Sigmoid colon (tissue), 7 donors: ENCODE measurements around the gene ANKH. TPM values are rescaled to one million over a fixed set of nuclear protein-coding genes. Genes with fewer than 3 reads are reported as not detected.
A peak's percentile ranks its signal among the peaks of the same experiment; 100 is the strongest.

ENCODE experiments used
- DNase-seq: peaks from one replicate; pipeline ENCODE4 v3.0.0-alpha.2; 2019
- H3K27ac ChIP-seq, 4 donors: fragments of 200-600 bp; sonication (generic); one replicate each; pipeline ENCODE4 v1.5.1; 2016 to 2019; ENCODE audit warnings: mild to moderate bottlenecking in 1 of 4
- H3K27me3 ChIP-seq, 3 donors: fragments of 200-600 bp; sonication (generic); one replicate each; pipeline ENCODE4 v1.5.1; 2019; ENCODE audit warnings: mild to moderate bottlenecking in 1 of 3
- H3K36me3 ChIP-seq, 4 donors: fragments of 200-600 bp; sonication (generic); one replicate each; pipeline ENCODE4 v1.5.1; 2016 to 2019
- H3K4me1 ChIP-seq, 4 donors: fragments of 200-600 bp; sonication (generic); one replicate each; pipeline ENCODE4 v1.5.1; 2017 to 2019
- H3K4me3 ChIP-seq, 4 donors: fragments of 200-600 bp; sonication (generic); one replicate each; pipeline ENCODE4 v1.5.1; 2017 to 2019; ENCODE audit warnings: mild to moderate bottlenecking in 2 of 4, moderate library complexity in 1 of 4
- H3K9me3 ChIP-seq, 4 donors: fragments of 200-600 bp in 3 of 4; sonication (generic) in 3 of 4; one replicate each; pipeline versions ENCODE4 v1.5.1 to v1.6.1; 2013 to 2019
- CTCF ChIP-seq, 4 experiments: fragments of 450-650 bp in 3 of 4; fragments of 200-600 bp in 1 of 4; IDR thresholded peaks; one replicate each; pipeline ENCODE4 v1.5.1; 2016 to 2019; ENCODE audit warnings: antibody characterized with exemption in 4 of 4, mild to moderate bottlenecking in 3 of 4, moderate library complexity in 2 of 4
- EP300 ChIP-seq, 4 donors: sonication (generic); formaldehyde crosslinking; IDR thresholded peaks; one replicate each; pipeline ENCODE4 v1.6.1; 2017; ENCODE audit warnings: antibody characterized with exemption in 4 of 4
- POLR2A ChIP-seq, 2 donors: fragments of 450-650 bp; IDR thresholded peaks; one replicate each; pipeline ENCODE4 v1.6.1; 2016; ENCODE audit warnings: antibody characterized with exemption in 2 of 2, mild to moderate bottlenecking in 2 of 2, moderate library complexity in 2 of 2
- POLR2AphosphoS5 ChIP-seq, 4 donors: sonication (generic); formaldehyde crosslinking; IDR thresholded peaks; one replicate each; pipeline ENCODE4 v1.6.1; 2017; ENCODE audit warnings: antibody characterized with exemption in 4 of 4
- WGBS, 2 donors: extraction: QIAGEN DNeasy Blood & Tissue Kit; methylation state at CpG; one replicate each; pipeline ENCODE4 v1.1.7; 2013; 5-methylcytosine and 5-hydroxymethylcytosine counted together
- intact Hi-C: fragments of 100-400 bp; cut with DNase I; formaldehyde crosslinking; loops from one replicate; pipeline ENCODE4 v1.15.1; 2023
- polyA plus RNA-seq, 3 donors: library from polyadenylated mRNA; stranded (reverse); fragments of 200-250 nt; gene quantifications; one replicate each; pipeline ENCODE4 v1.2.3, GENCODE V29; 2013
- total RNA-seq, 4 donors: library from RNA; depleted of rRNA; stranded (reverse); fragments of >200 nt; gene quantifications; one replicate each; pipeline ENCODE4 v1.1.0, GENCODE V29; 2016
- donor health status: healthy with polysubstance abuse.
- donor health status: Bipolar disorder and iron deficiency.
- donor health status: healthy.

The ANKH gene
- total and polyA plus RNA-seq, 7 donors: 16.4 to 49.9 (median 24.7) TPM

GRCh38 chr5:14872070-14872989 is 752 bp upstream of the ANKH start:
- no peaks in the 10 kb centered on the region for H3K9me3 ChIP-seq
- intact Hi-C loops: loop anchor here (5.0 kb wide), 2 partner anchors 205 to 1595 kb away; partner anchors contain the start of gene ZNF622
- WGBS, 2 donors: 1 to 2% methylated on average over 73 of the region's 73 CpGs
- H3K27me3 ChIP-seq: no peaks in the 10 kb centered on the region
- peak in 1 of 2 donors; percentile 45 for TF ChIP-seq POLR2A (IDR thresholded peaks at IDR 0.05)
- no peak for TF ChIP-seq EP300 (IDR thresholded peaks at IDR 0.05)
- TF ChIP-seq POLR2AphosphoS5 (IDR thresholded peaks at IDR 0.05): peak in 3 of 4 donors; percentile 61 to 76 (median 68)
- peak in 1 of 4 experiments; percentile 10 for TF ChIP-seq CTCF (IDR thresholded peaks at IDR 0.05)
- DNase-seq: peak; percentile 87
- peak overlapping the region; percentile 94 to 95 (median 94) for H3K27ac ChIP-seq
- peaks cover 0 to 38% (median 7%) of the 10 kb centered on the region in 4 donors for H3K4me1 ChIP-seq
- H3K36me3 ChIP-seq: no peaks in the 10 kb centered on the region
- peak overlapping the region; percentile 45 to 91 (median 82) for H3K4me3 ChIP-seq

- intact Hi-C loops: loop anchor here (2.0 to 5.0 kb wide), 3 partner anchors 140 to 1597 kb away; partner anchors contain the start of gene ZNF622
- no peaks in the 10 kb centered on the region for H3K27me3 ChIP-seq
- H3K27ac ChIP-seq: peak overlapping the region; percentile 73 to 95 (median 94)
- 3 to 14% methylated on average over 21 of the region's 21 CpGs for WGBS, 2 donors
- H3K36me3 ChIP-seq: no peaks in the 10 kb centered on the region
- H3K9me3 ChIP-seq: no peaks in the 10 kb centered on the region
- TF ChIP-seq EP300 (IDR thresholded peaks at IDR 0.05) (no peak), POLR2AphosphoS5 (IDR thresholded peaks at IDR 0.05) (no peak), CTCF (IDR thresholded peaks at IDR 0.05) (no peak), POLR2A (IDR thresholded peaks at IDR 0.05) (no peak)
- DNase-seq: no peak
- peaks cover 0 to 38% (median 7%) of the 10 kb centered on the region in 4 donors for H3K4me1 ChIP-seq
- H3K4me3 ChIP-seq: peak overlapping the region; percentile 55 to 91 (median 82)
These were observed 1.0 kb downstream of the ANKH start for GRCh38 chr5:14870337-14871213.

GRCh38 chr5:14869668-14870164 is 1.9 kb downstream of the ANKH start:
- TF ChIP-seq CTCF (IDR thresholded peaks at IDR 0.05) (no peak), POLR2AphosphoS5 (IDR thresholded peaks at IDR 0.05) (no peak), POLR2A (IDR thresholded peaks at IDR 0.05) (no peak), EP300 (IDR thresholded peaks at IDR 0.05) (no peak)
- intact Hi-C loops: loop anchor here (2.0 to 5.0 kb wide), 3 partner anchors 139 to 1598 kb away; partner anchors contain the start of gene ZNF622
- H3K4me3 ChIP-seq: peak overlapping the region in 3 of 4 donors; percentile 80 to 91 (median 83)
- peaks cover 0 to 46% (median 8%) of the 10 kb centered on the region in 4 donors for H3K4me1 ChIP-seq
- no peaks in the 10 kb centered on the region for H3K9me3 ChIP-seq
- H3K27me3 ChIP-seq: no peaks in the 10 kb centered on the region
- DNase-seq: no peak
- peak overlapping the region in 1 of 4 donors; percentile 1 for H3K27ac ChIP-seq
- 9 to 41% methylated on average over 9 of the region's 9 CpGs for WGBS, 2 donors
- H3K36me3 ChIP-seq: no peaks in the 10 kb centered on the region

- Histone ChIP-seq H3K4me1 (peaks cover 0 to 50% (median 10%) of the 10 kb centered on the region in 4 donors), H3K4me3 (no peak overlapping the region), H3K9me3 (no peaks in the 10 kb centered on the region), H3K36me3 (no peaks in the 10 kb centered on the region), H3K27me3 (no peaks in the 10 kb centered on the region), H3K27ac (no peak overlapping the region)
- intact Hi-C loops: no loop called here
- 33 to 76% methylated on average over 2 of the region's 2 CpGs for WGBS, 2 donors
- DNase-seq: no peak
- TF ChIP-seq CTCF (IDR thresholded peaks at IDR 0.05): no peak
- no peak for TF ChIP-seq POLR2A (IDR thresholded peaks at IDR 0.05)
- no peak for TF ChIP-seq EP300 (IDR thresholded peaks at IDR 0.05)
- no peak for TF ChIP-seq POLR2AphosphoS5 (IDR thresholded peaks at IDR 0.05)
These were observed 2.3 kb downstream of the ANKH start for GRCh38 chr5:14869233-14869632.
